ENCODE measurements around the gene ALDH3B1. TPM values are rescaled to one million over a fixed set of nuclear protein-coding genes. Genes with fewer than 3 reads are reported as not detected.

Gene ALDH3B1
- total and polyA plus RNA-seq, 2 of the 4 experiments (the other 2 are of a cell fraction) = 11.8 to 22.8 TPM

- H3K4ac ChIP-seq (ENCODE audit: low read depth, low read length) = peak overlapping the region; percentile 96
- H2BK120ac ChIP-seq (ENCODE audit: low read depth, low read length) = peak overlapping the region; percentile 93
- H2BK15ac ChIP-seq (ENCODE audit: low read depth, low read length) = peak overlapping the region; percentile 91; the same call in 2 of the 3 replicates
- no peaks in the 10 kb centered on the region for H4K20me1 ChIP-seq (ENCODE audit: insufficient read depth, low read length)
- CTCF ChIA-PET = no interaction called here
- H4K5ac ChIP-seq (ENCODE audit: low read depth, low read length) = peak overlapping the region; percentile 77
- H3K4me1 ChIP-seq (ENCODE audit: control insufficient read depth, insufficient read depth, low read length) = peaks cover 43% of the 10 kb centered on the region
- peak overlapping the region; percentile 70; the same call in 1 of the 2 replicates for H3K56ac ChIP-seq (ENCODE audit: extremely low read depth, insufficient read depth, low read length)
- peak overlapping the region; percentile 95 for H2AK5ac ChIP-seq (ENCODE audit: low read depth, low read length)
- H4K91ac ChIP-seq (ENCODE audit: insufficient read depth, low read depth, low read length) = peak overlapping the region; percentile 93
- intact Hi-C loops (cut with micrococcal nuclease) (loop anchor here (5.0 kb wide), 2 partner anchors 103 to 193 kb away; no protein-coding TSS in a partner anchor), in situ Hi-C loops (cut with MboI; ENCODE audit: low sequenced_read_pairs) (no loop called here), dilution Hi-C loops (cut with HindIII; ENCODE audit: low sequenced_read_pairs, unreplicated experiment) (no loop called here)
- peak; percentile 87 for DNase-seq
- H3K23ac ChIP-seq (ENCODE audit: low read depth, low read length) = peak overlapping the region; percentile 48; the same call in 1 of the 2 replicates
- H3K9me3 ChIP-seq (ENCODE audit: control insufficient read depth, insufficient read depth, low read length) = no peaks in the 10 kb centered on the region
- H3K4me2 ChIP-seq (ENCODE audit: low read depth, low read length) = peak overlapping the region; percentile 32
- WGBS, 2 experiments (ENCODE audit: extremely low coverage in 2 of 2, insufficient read length in 1 of 2) = 57% methylated on average over 2 of the region's 16 CpGs; no CpG with 5 or more reads in 1 of the 2 experiments
- no peak overlapping the region for H3K4me3 ChIP-seq (ENCODE audit: insufficient read depth, low read depth, low read length)
- H3K79me1 ChIP-seq (ENCODE audit: low read depth in 1 of 2, low read length in 2 of 2) = peaks cover 23 to 45% of the 10 kb centered on the region in 2 experiments; a peak in 3 of 4 replicates
- no TSS peak for BruUV-seq (replicated peaks)
- H3K18ac ChIP-seq (ENCODE audit: low read depth, low read length) = peak overlapping the region; percentile 70
- peak overlapping the region; percentile 1 for H3K9ac ChIP-seq (ENCODE audit: low read depth, low read length)
- POLR2A ChIA-PET (ENCODE audit: unreplicated experiment) = no interaction called here
- H2BK5ac ChIP-seq (ENCODE audit: low read depth, low read length, poor library complexity, severe bottlenecking) = peak overlapping the region; percentile 92
- peak overlapping the region; percentile 78 for H3K27ac ChIP-seq (ENCODE audit: insufficient read depth, low read length)
- H3K14ac ChIP-seq (replicated peaks; ENCODE audit: low read depth, low read length) = peak overlapping the region; percentile 78
- H2BK20ac ChIP-seq (ENCODE audit: low read depth, low read length) = peak overlapping the region; percentile 93
- peak overlapping the region; percentile 100 for H2AK9ac ChIP-seq (replicated peaks; ENCODE audit: low read depth, low read length, poor library complexity)
- peaks cover 31% of the 10 kb centered on the region for H3K9me1 ChIP-seq (ENCODE audit: insufficient read depth, low read length)
- peak overlapping the region; percentile 37 to 88 for H4K8ac ChIP-seq (ENCODE audit: low read depth in 2 of 2, low read length in 2 of 2)
- H3K36me3 ChIP-seq (ENCODE audit: control insufficient read depth, insufficient read depth, low read length) = no peaks in the 10 kb centered on the region
- H3K27me3 ChIP-seq (ENCODE audit: control insufficient read depth, insufficient read depth, low read length) = no peaks in the 10 kb centered on the region
- H2AFZ ChIP-seq (replicated peaks; ENCODE audit: low read length, poor library complexity) = peak overlapping the region; percentile 84
- ATAC-seq (ENCODE audit: low read depth) = peak; percentile 1; the same call in 1 of the 2 replicates
- TF ChIP-seq POLR2A (IDR thresholded peaks at IDR 0.05; ENCODE audit: low read depth, low read length) = no peak
- TF ChIP-seq BHLHE40 (IDR thresholded peaks at IDR 0.05; ENCODE audit: low read depth, low read length) = 0 out of 2 replicates have a peak, but pooled peaks have one; percentile 33
- TF ChIP-seq FOS (IDR thresholded peaks at IDR 0.05; ENCODE audit: low read depth, low read length) = peak; percentile 48
- TF ChIP-seq SMC3 (IDR thresholded peaks at IDR 0.05; ENCODE audit: low read depth, low read length) = peak; percentile 15; the same call in 1 of the 2 replicates
- TF ChIP-seq RFX5 (IDR thresholded peaks at IDR 0.05; ENCODE audit: low read depth, low read length) = no peak
- no peak for TF ChIP-seq RAD21 (IDR thresholded peaks at IDR 0.05; ENCODE audit: low read length)
- TF ChIP-seq MXI1 (IDR thresholded peaks at IDR 0.05; ENCODE audit: borderline replicate concordance, low read depth, low read length) = no peak
- 0 out of 2 replicates have a peak, but pooled peaks have one; percentile 10 for TF ChIP-seq CEBPB (IDR thresholded peaks at IDR 0.05; ENCODE audit: low read depth, low read length)
- no peak for TF ChIP-seq MAFK (IDR thresholded peaks at IDR 0.05; ENCODE audit: low read depth, low read length)
- no peak for TF ChIP-seq CTCF (conservative IDR thresholded peaks at IDR 0.05; ENCODE audit: low read depth, low read length)
- no peak for TF ChIP-seq USF2 (IDR thresholded peaks at IDR 0.05; ENCODE audit: low read depth, low read length)
- peak; percentile 86 for TF ChIP-seq RCOR1 (IDR thresholded peaks at IDR 0.05; ENCODE audit: insufficient replicate concordance, low read length)
- no peak for TF ChIP-seq NFE2L2 (IDR thresholded peaks at IDR 0.05; ENCODE audit: low read depth, low read length)
- no peak for TF ChIP-seq CHD1 (IDR thresholded peaks at IDR 0.05; ENCODE audit: low read depth, low read length)
Measured at GRCh38 chr11:68014157-68014946, 4.2 kb downstream of the ALDH3B1 start.

Data from IMR-90 (cell line).